Thyroid gland (tissue), 4 donors: ENCODE data around the gene SLC39A2. TPM values are rescaled to one million over a fixed set of nuclear protein-coding genes. Genes with fewer than 3 reads are reported as not detected.

ENCODE experiments used
- DNase-seq, 2 donors: peaks; one replicate each; pipeline ENCODE4 v3.0.0-alpha.2; 2019
- H3K27ac ChIP-seq, 3 donors: fragments of 200-600 bp; sonication (generic); 1 replicate in 2 of 3; 2 replicates in 1 of 3; pipeline ENCODE4 v1.5.1; 2016 to 2019; ENCODE audit warnings: mild to moderate bottlenecking in 1 of 3, moderate library complexity in 1 of 3
- H3K27me3 ChIP-seq: fragments of 200-600 bp; sonication (generic); one replicate; pipeline ENCODE4 v1.5.1; 2019
- H3K36me3 ChIP-seq, 2 donors: fragments of 200-600 bp; sonication (generic); one replicate each; pipeline ENCODE4 v1.5.1; 2016 to 2019
- H3K4me1 ChIP-seq, 2 donors: fragments of 200-600 bp; sonication (generic); one replicate each; pipeline ENCODE4 v1.5.1; 2017 to 2019
- H3K4me3 ChIP-seq, 3 donors: fragments of 200-600 bp; sonication (generic); replicated peaks in 1 of 3; 1 replicate in 2 of 3; 2 replicates in 1 of 3; pipeline ENCODE4 v1.5.1; 2016; ENCODE audit warnings: mild to moderate bottlenecking in 1 of 3
- H3K9me3 ChIP-seq: fragments of 200-600 bp; sonication (generic); one replicate; pipeline ENCODE4 v1.5.1; 2017
- POLR2A ChIP-seq, 2 donors: fragments of 450-650 bp; IDR thresholded peaks; one replicate each; pipeline ENCODE4 v1.6.1; 2017; ENCODE audit warnings: antibody characterized with exemption in 2 of 2, mild to moderate bottlenecking in 2 of 2, moderate library complexity in 1 of 2
- WGBS, 2 donors: methylation state at CpG; one replicate each; pipeline ENCODE4 v1.1.5; 2017; 5-methylcytosine and 5-hydroxymethylcytosine counted together
- intact Hi-C: fragments of 100-400 bp; cut with DNase I; formaldehyde crosslinking; loops from one replicate; pipeline ENCODE4 v1.15.1; 2023
- total RNA-seq, 4 donors: library from RNA; depleted of rRNA; stranded (reverse); fragments of >200 nt; gene quantifications; one replicate each; pipeline ENCODE4 v1.2.3, GENCODE V29; 2016
- TF ChIP-seq, protein P1 (sequence below), 6 experiments: fragments of 200-600 bp in 3 of 6; fragments of 450-650 bp in 3 of 6; sonication (generic) in 3 of 6; IDR thresholded peaks; one replicate each; pipeline ENCODE4 v1.5.1; 2016 to 2019; ENCODE audit warnings: antibody characterized with exemption in 6 of 6, mild to moderate bottlenecking in 2 of 6, inconsistent platforms in 1 of 6, moderate library complexity in 1 of 6

Gene SLC39A2
- total RNA-seq, 4 donors from 2014 or later, result not detected

DNA sequence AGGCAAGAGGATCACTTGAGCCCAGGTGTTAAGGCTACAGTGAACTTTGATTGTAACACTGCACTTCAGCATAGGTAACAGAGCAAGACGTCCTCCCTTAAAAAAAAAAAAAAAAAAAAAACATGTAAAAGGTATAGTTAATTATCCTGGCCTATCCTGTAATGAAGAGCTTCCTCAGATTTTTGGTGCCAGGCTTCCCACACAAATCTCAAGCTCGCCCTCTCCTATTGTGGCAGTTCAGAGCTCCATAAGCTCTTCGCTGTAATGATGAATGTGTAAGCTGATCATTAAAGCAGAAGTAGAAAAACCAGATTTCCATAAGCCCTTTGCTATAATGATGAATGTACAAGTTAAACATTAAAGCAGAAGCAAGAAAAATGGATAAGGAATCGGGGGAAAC is 2.0 kb upstream of the SLC39A2 start:
- H3K4me1 ChIP-seq, result no peaks in the 10 kb centered on the region
- WGBS, 2 donors, result 69 to 75% methylated on average over 4 of the region's 4 CpGs
- intact Hi-C loops, result no loop called here
- H3K4me3 ChIP-seq, result no peak overlapping the region
- H3K27me3 ChIP-seq, result no peaks in the 10 kb centered on the region
- peaks cover 41 to 53% of the 10 kb centered on the region in 2 donors for H3K36me3 ChIP-seq
- DNase-seq, result no peak
- no peak for TF ChIP-seq POLR2A (IDR thresholded peaks at IDR 0.05)
- TF ChIP-seq, protein P1, sequence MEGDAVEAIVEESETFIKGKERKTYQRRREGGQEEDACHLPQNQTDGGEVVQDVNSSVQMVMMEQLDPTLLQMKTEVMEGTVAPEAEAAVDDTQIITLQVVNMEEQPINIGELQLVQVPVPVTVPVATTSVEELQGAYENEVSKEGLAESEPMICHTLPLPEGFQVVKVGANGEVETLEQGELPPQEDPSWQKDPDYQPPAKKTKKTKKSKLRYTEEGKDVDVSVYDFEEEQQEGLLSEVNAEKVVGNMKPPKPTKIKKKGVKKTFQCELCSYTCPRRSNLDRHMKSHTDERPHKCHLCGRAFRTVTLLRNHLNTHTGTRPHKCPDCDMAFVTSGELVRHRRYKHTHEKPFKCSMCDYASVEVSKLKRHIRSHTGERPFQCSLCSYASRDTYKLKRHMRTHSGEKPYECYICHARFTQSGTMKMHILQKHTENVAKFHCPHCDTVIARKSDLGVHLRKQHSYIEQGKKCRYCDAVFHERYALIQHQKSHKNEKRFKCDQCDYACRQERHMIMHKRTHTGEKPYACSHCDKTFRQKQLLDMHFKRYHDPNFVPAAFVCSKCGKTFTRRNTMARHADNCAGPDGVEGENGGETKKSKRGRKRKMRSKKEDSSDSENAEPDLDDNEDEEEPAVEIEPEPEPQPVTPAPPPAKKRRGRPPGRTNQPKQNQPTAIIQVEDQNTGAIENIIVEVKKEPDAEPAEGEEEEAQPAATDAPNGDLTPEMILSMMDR (IDR thresholded peaks at IDR 0.05), result no peak
- H3K9me3 ChIP-seq, result no peaks in the 10 kb centered on the region
- H3K27ac ChIP-seq, result no peak overlapping the region

DNA sequence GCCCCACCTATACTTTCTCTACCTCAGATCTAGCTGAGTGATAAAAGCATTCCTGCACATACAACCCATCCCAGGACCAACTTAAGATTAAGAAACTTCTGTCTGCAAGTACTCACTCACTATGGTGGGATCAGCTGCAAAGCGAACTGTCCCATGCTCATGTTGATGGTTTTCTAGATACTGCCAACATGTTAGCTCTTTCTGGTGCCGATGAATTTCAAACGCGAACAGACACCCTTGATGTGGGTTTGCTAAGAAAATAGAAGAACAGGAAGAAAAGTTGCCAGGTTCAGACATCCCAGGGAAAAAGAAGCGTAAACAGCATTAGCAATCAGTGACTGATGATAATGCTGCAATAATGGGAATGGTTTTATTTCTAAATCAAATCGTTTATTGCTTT is 1.5 kb upstream of the SLC39A2 start:
- Histone ChIP-seq H3K27me3 (no peaks in the 10 kb centered on the region), H3K9me3 (no peaks in the 10 kb centered on the region), H3K4me3 (no peak overlapping the region), H3K36me3 (peaks cover 37 to 49% of the 10 kb centered on the region in 2 donors), H3K27ac (no peak overlapping the region), H3K4me1 (no peaks in the 10 kb centered on the region)
- WGBS, 2 donors, result 75 to 78% methylated on average over 6 of the region's 6 CpGs
- intact Hi-C loops, result no loop called here
- TF ChIP-seq POLR2A (IDR thresholded peaks at IDR 0.05), result no peak
- TF ChIP-seq, protein P1 (IDR thresholded peaks at IDR 0.05), result no peak
- DNase-seq, result no peak

DNA sequence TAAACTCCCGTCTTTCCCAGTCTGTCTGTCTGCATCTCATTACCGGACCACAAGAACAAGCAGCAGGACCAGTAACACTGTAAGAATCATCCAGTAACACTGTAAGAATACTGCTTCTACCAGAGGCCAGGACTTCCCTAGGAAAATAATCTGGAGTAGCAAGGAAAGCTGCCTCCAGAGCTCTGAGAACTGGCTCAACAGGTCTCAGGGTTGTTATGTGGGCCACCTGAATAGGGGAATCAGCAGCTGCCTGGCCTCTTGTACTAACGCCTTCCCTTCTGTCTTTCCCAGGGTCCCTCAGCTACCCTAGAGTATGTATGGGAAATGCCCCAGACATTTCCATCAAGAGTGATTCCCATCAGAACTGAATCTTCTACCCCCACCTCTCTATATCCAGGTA is 954 bp upstream of the SLC39A2 start:
- H3K27ac ChIP-seq, result no peak overlapping the region
- H3K36me3 ChIP-seq, result peaks cover 32 to 43% of the 10 kb centered on the region in 2 donors
- H3K4me1 ChIP-seq, result no peaks in the 10 kb centered on the region
- no peak for DNase-seq
- no peaks in the 10 kb centered on the region for H3K9me3 ChIP-seq
- 65 to 83% methylated on average over 3 of the region's 3 CpGs for WGBS, 2 donors
- no peak overlapping the region for H3K4me3 ChIP-seq
- TF ChIP-seq, protein P1 (IDR thresholded peaks at IDR 0.05), result no peak
- no peaks in the 10 kb centered on the region for H3K27me3 ChIP-seq
- intact Hi-C loops, result no loop called here

DNA sequence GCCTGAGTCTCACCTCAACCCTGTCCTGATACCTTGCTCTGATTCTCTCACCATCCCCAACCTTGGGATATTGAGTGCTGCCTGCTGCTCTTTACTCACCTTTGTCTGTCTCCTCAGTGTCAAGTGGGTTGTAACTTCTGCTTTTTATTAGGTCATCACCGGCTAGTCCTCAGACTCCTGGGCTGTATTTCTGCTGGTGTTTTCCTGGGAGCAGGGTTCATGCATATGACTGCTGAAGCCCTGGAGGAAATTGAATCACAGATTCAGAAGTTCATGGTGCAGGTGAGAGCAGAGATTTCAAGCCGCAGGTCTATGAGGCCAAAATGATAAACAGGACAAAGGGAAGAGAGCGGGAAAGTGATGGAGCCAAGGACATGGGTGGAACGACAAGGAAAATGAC is 498 bp downstream of the SLC39A2 start:
- Histone ChIP-seq H3K4me1 (no peaks in the 10 kb centered on the region), H3K9me3 (no peaks in the 10 kb centered on the region), H3K36me3 (peaks cover 26 to 29% of the 10 kb centered on the region in 2 donors), H3K27ac (no peak overlapping the region), H3K27me3 (no peaks in the 10 kb centered on the region), H3K4me3 (no peak overlapping the region)
- WGBS, 2 donors, result 84% methylated on average over 4 of the region's 4 CpGs
- no peak for TF ChIP-seq POLR2A (IDR thresholded peaks at IDR 0.05)
- TF ChIP-seq, protein P1 (IDR thresholded peaks at IDR 0.05), result no peak
- intact Hi-C loops, result no loop called here
- DNase-seq, result no peak

DNA sequence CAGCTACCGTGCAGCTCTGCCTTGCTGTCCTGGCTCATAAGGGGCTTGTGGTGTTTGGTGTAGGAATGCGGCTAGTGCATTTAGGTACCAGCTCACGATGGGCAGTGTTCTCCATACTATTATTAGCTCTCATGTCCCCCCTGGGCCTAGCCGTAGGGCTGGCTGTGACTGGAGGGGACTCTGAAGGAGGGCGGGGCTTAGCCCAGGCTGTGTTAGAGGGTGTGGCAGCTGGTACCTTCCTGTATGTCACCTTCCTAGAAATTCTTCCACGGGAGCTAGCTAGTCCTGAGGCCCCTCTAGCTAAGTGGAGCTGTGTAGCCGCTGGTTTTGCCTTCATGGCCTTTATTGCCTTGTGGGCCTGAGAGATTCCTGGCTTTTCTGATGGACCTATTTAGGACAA is 2.1 kb downstream of the SLC39A2 start:
- 79 to 81% methylated on average over 5 to 7 of the region's 7 CpGs for WGBS, 2 donors
- no peak for TF ChIP-seq POLR2A (IDR thresholded peaks at IDR 0.05)
- TF ChIP-seq, protein P1 (IDR thresholded peaks at IDR 0.05), result no peak
- no peak overlapping the region for H3K27ac ChIP-seq
- H3K36me3 ChIP-seq, result peaks cover 9 to 13% of the 10 kb centered on the region in 2 donors
- H3K4me3 ChIP-seq, result no peak overlapping the region
- H3K9me3 ChIP-seq, result no peaks in the 10 kb centered on the region
- no peaks in the 10 kb centered on the region for H3K4me1 ChIP-seq
- no peaks in the 10 kb centered on the region for H3K27me3 ChIP-seq
- intact Hi-C loops, result no loop called here
- DNase-seq, result no peak
